ENCODE results near the gene AKAP7. TPM values are rescaled to one million over a fixed set of nuclear protein-coding genes. Genes with fewer than 3 reads are reported as not detected.

Gene AKAP7
- total and polyA plus RNA-seq, 7 experiments from 2014 or later, result 6.5 to 21.1 (median 16.8) TPM

- DNase-seq, result no peak
- CTCF ChIA-PET, result interaction anchor here (0.6 kb wide), 1 partner anchor 35 kb away, joined by 3 read pairs; no protein-coding TSS in a partner anchor
- no peak overlapping the region for H3K4me3 Mint-ChIP-seq
Measured at GRCh38 chr6:131129689-131130553, 5.3 kb upstream of the AKAP7 start.

GRCh38 chr6:131130554-131130940, 4.7 kb upstream of the AKAP7 start:
- ATAC-seq (no peak), DNase-seq (no peak)
- H3K9me3 Mint-ChIP-seq, result no peaks in the 10 kb centered on the region
- H3K36me3 ChIP-seq (ENCODE audit: control insufficient read depth in 2 of 3, insufficient read depth in 3 of 3, low read length in 3 of 3), result no peaks in the 10 kb centered on the region
- POLR2A ChIA-PET, result no interaction called here
- CTCF ChIA-PET, result interaction anchor here (0.6 kb wide), 1 partner anchor 34 kb away, joined by 3 read pairs; no protein-coding TSS in a partner anchor
- H3K36me3 Mint-ChIP-seq, result no peaks in the 10 kb centered on the region
- H3K27me3 Mint-ChIP-seq, result peaks cover 0 to 34% (median 4%) of the 10 kb centered on the region in 5 donors
- H3K4me1 ChIP-seq (ENCODE audit: control insufficient read depth in 2 of 2, insufficient read depth in 2 of 2, low read length in 2 of 2), result peaks cover 0 to 5% of the 10 kb centered on the region in 2 donors
- H3K27ac ChIP-seq (ENCODE audit: low read depth, low read length), result no peak overlapping the region
- H3K4me3 ChIP-seq (ENCODE audit: low read length), result no peak overlapping the region
- intact Hi-C loops (cut with micrococcal nuclease), result no loop called here
- H3K4me3 Mint-ChIP-seq, result no peak overlapping the region
- no peaks in the 10 kb centered on the region for H3K9me3 ChIP-seq (ENCODE audit: control insufficient read depth in 2 of 3, low read length in 3 of 3)
- H3K4me1 Mint-ChIP-seq, result peaks cover 5 to 18% (median 10%) of the 10 kb centered on the region in 7 donors
- H3K27ac Mint-ChIP-seq, result no peak overlapping the region
- H3K27me3 ChIP-seq (ENCODE audit: control insufficient read depth in 2 of 2, insufficient read depth in 2 of 2, low read length in 2 of 2), result no peaks in the 10 kb centered on the region

More at GRCh38 chr6:131129689-131130553, 5.3 kb upstream of the AKAP7 start:
- H3K27ac Mint-ChIP-seq, result no peak overlapping the region
- H3K27ac ChIP-seq (ENCODE audit: low read depth, low read length), result no peak overlapping the region
- ATAC-seq, result no peak
- no peaks in the 10 kb centered on the region for H3K36me3 ChIP-seq (ENCODE audit: control insufficient read depth in 2 of 3, insufficient read depth in 3 of 3, low read length in 3 of 3)
- no peaks in the 10 kb centered on the region for H3K9me3 ChIP-seq (ENCODE audit: control insufficient read depth in 2 of 3, low read length in 3 of 3)
- intact Hi-C loops (cut with micrococcal nuclease), result no loop called here
- POLR2A ChIA-PET, result interaction anchor here (1.2 kb wide), 1 partner anchor 11 kb away, joined by 4 read pairs; no protein-coding TSS in a partner anchor
- no peaks in the 10 kb centered on the region for H3K36me3 Mint-ChIP-seq
- peaks cover 0 to 5% of the 10 kb centered on the region in 2 donors for H3K4me1 ChIP-seq (ENCODE audit: control insufficient read depth in 2 of 2, insufficient read depth in 2 of 2, low read length in 2 of 2)
- peaks cover 5 to 15% (median 8%) of the 10 kb centered on the region in 7 donors for H3K4me1 Mint-ChIP-seq
- no peaks in the 10 kb centered on the region for H3K9me3 Mint-ChIP-seq
- peaks cover 0 to 39% (median 4%) of the 10 kb centered on the region in 5 donors for H3K27me3 Mint-ChIP-seq
- no peaks in the 10 kb centered on the region for H3K27me3 ChIP-seq (ENCODE audit: control insufficient read depth in 2 of 2, insufficient read depth in 2 of 2, low read length in 2 of 2)
- H3K4me3 ChIP-seq (ENCODE audit: low read length), result no peak overlapping the region

GRCh38 chr6:131132360-131132759, 2.9 kb upstream of the AKAP7 start:
- no peak overlapping the region for H3K27ac ChIP-seq (ENCODE audit: low read depth, low read length)
- CTCF ChIA-PET, result no interaction called here
- no peaks in the 10 kb centered on the region for H3K9me3 ChIP-seq (ENCODE audit: control insufficient read depth in 2 of 3, low read length in 3 of 3)
- no peak overlapping the region for H3K4me3 ChIP-seq (ENCODE audit: low read length)
- Mint-ChIP-seq H3K27ac (no peak overlapping the region), H3K4me1 (peaks cover 16 to 28% (median 21%) of the 10 kb centered on the region in 7 donors), H3K9me3 (no peaks in the 10 kb centered on the region), H3K36me3 (peaks cover 0 to 5% (median 0%) of the 10 kb centered on the region in 5 donors), H3K27me3 (peaks cover 0 to 29% (median 0%) of the 10 kb centered on the region in 5 donors), H3K4me3 (no peak overlapping the region)
- H3K4me1 ChIP-seq (ENCODE audit: control insufficient read depth in 2 of 2, insufficient read depth in 2 of 2, low read length in 2 of 2), result peaks cover 0 to 9% of the 10 kb centered on the region in 2 donors
- intact Hi-C loops (cut with micrococcal nuclease), result no loop called here
- H3K36me3 ChIP-seq (ENCODE audit: control insufficient read depth in 2 of 3, insufficient read depth in 3 of 3, low read length in 3 of 3), result no peaks in the 10 kb centered on the region
- no peak for ATAC-seq
- no peaks in the 10 kb centered on the region for H3K27me3 ChIP-seq (ENCODE audit: control insufficient read depth in 2 of 2, insufficient read depth in 2 of 2, low read length in 2 of 2)
- POLR2A ChIA-PET, result no interaction called here
- DNase-seq, result no peak

- no peak for DNase-seq
- Mint-ChIP-seq H3K4me3 (peak overlapping the region; percentile 87 to 96 (median 91)), H3K27ac (peak overlapping the region in 8 of 9 donors; percentile 92 to 98 (median 95)), H3K27me3 (peaks cover 0 to 26% (median 0%) of the 10 kb centered on the region in 5 donors), H3K9me3 (no peaks in the 10 kb centered on the region), H3K36me3 (peaks cover 0 to 9% (median 4%) of the 10 kb centered on the region in 5 donors), H3K4me1 (peaks cover 18 to 45% (median 26%) of the 10 kb centered on the region in 7 donors)
- H3K4me3 ChIP-seq (ENCODE audit: low read length), result peak overlapping the region; percentile 65
- peak overlapping the region; percentile 75 for H3K27ac ChIP-seq (ENCODE audit: low read depth, low read length)
- CTCF ChIA-PET, result interaction anchor here (0.7 kb wide), 1 partner anchor 310 kb away, joined by 3 read pairs; no protein-coding TSS in a partner anchor
- H3K36me3 ChIP-seq (ENCODE audit: control insufficient read depth in 2 of 3, insufficient read depth in 3 of 3, low read length in 3 of 3), result no peaks in the 10 kb centered on the region
- POLR2A ChIA-PET, result no interaction called here
- intact Hi-C loops (cut with micrococcal nuclease), result loop anchor here (2.0 kb wide), 2 partner anchors 72 to 494 kb away; partner anchors contain the start of genes EPB41L2 (in 1 of the 2) and MED23 (in 1 of the 2)
- no peak for ATAC-seq
- no peaks in the 10 kb centered on the region for H3K27me3 ChIP-seq (ENCODE audit: control insufficient read depth in 2 of 2, insufficient read depth in 2 of 2, low read length in 2 of 2)
- no peaks in the 10 kb centered on the region for H3K9me3 ChIP-seq (ENCODE audit: control insufficient read depth in 2 of 3, low read length in 3 of 3)
- H3K4me1 ChIP-seq (ENCODE audit: control insufficient read depth in 2 of 2, insufficient read depth in 2 of 2, low read length in 2 of 2), result peaks cover 0 to 9% of the 10 kb centered on the region in 2 donors
Measured at GRCh38 chr6:131134220-131134979, 867 bp upstream of the AKAP7 start.

GRCh38 chr6:131134980-131135243, 355 bp upstream of the AKAP7 start:
- intact Hi-C loops (cut with micrococcal nuclease), result loop anchor here (1.0 to 5.0 kb wide), 5 partner anchors 72 to 494 kb away; partner anchors contain the start of genes EPB41L2 (in 2 of the 2) and MED23 (in 2 of the 2)
- Histone ChIP-seq H3K27ac (ENCODE audit: low read depth, low read length) (peak overlapping the region; percentile 75), H3K4me1 (ENCODE audit: control insufficient read depth in 2 of 2, insufficient read depth in 2 of 2, low read length in 2 of 2) (peaks cover 0 to 9% of the 10 kb centered on the region in 2 donors), H3K36me3 (ENCODE audit: control insufficient read depth in 2 of 3, insufficient read depth in 3 of 3, low read length in 3 of 3) (no peaks in the 10 kb centered on the region), H3K9me3 (ENCODE audit: control insufficient read depth in 2 of 3, low read length in 3 of 3) (no peaks in the 10 kb centered on the region), H3K4me3 (ENCODE audit: low read length) (peak overlapping the region; percentile 65), H3K27me3 (ENCODE audit: control insufficient read depth in 2 of 2, insufficient read depth in 2 of 2, low read length in 2 of 2) (no peaks in the 10 kb centered on the region)
- H3K36me3 Mint-ChIP-seq, result peaks cover 0 to 9% (median 4%) of the 10 kb centered on the region in 5 donors
- H3K27me3 Mint-ChIP-seq, result peaks cover 0 to 22% (median 0%) of the 10 kb centered on the region in 5 donors
- ATAC-seq (no peak), DNase-seq (no peak)
- no peaks in the 10 kb centered on the region for H3K9me3 Mint-ChIP-seq
- H3K4me3 Mint-ChIP-seq, result peak overlapping the region; percentile 87 to 96 (median 91)
- peak overlapping the region; percentile 84 to 98 (median 95) for H3K27ac Mint-ChIP-seq
- peaks cover 18 to 50% (median 31%) of the 10 kb centered on the region in 7 donors for H3K4me1 Mint-ChIP-seq
- ChIA-PET CTCF (interaction anchor here (0.6 to 0.9 kb wide), 2 partner anchors 49 to 494 kb away, joined by 3 read pairs; no protein-coding TSS in a partner anchor), POLR2A (no interaction called here)

- peaks cover 18 to 50% (median 33%) of the 10 kb centered on the region in 7 donors for H3K4me1 Mint-ChIP-seq
- POLR2A ChIA-PET, result no interaction called here
- ATAC-seq, result no peak
Measured at GRCh38 chr6:131136021-131136786, 937 bp downstream of the AKAP7 start.

More at GRCh38 chr6:131136021-131136786, 937 bp downstream of the AKAP7 start:
- H3K4me3 Mint-ChIP-seq, result peak overlapping the region; percentile 87 to 99 (median 92)
- Histone ChIP-seq H3K9me3 (ENCODE audit: control insufficient read depth in 2 of 3, low read length in 3 of 3) (no peaks in the 10 kb centered on the region), H3K4me1 (ENCODE audit: control insufficient read depth in 2 of 2, insufficient read depth in 2 of 2, low read length in 2 of 2) (peaks cover 0 to 9% of the 10 kb centered on the region in 2 donors), H3K4me3 (ENCODE audit: low read length) (peak overlapping the region; percentile 73), H3K27me3 (ENCODE audit: control insufficient read depth in 2 of 2, insufficient read depth in 2 of 2, low read length in 2 of 2) (no peaks in the 10 kb centered on the region), H3K27ac (ENCODE audit: low read depth, low read length) (peak overlapping the region; percentile 75), H3K36me3 (ENCODE audit: control insufficient read depth in 2 of 3, insufficient read depth in 3 of 3, low read length in 3 of 3) (no peaks in the 10 kb centered on the region)
- DNase-seq, result no peak
- intact Hi-C loops (cut with micrococcal nuclease), result loop anchor here (1.0 to 5.0 kb wide), 4 partner anchors 63 to 146 kb away; partner anchors contain the start of gene EPB41L2 (in 1 of the 2)
- H3K27ac Mint-ChIP-seq, result peak overlapping the region; percentile 93 to 99 (median 96)
- H3K36me3 Mint-ChIP-seq, result peaks cover 0 to 9% (median 4%) of the 10 kb centered on the region in 5 donors
- no peaks in the 10 kb centered on the region for H3K9me3 Mint-ChIP-seq
- peaks cover 0 to 20% (median 0%) of the 10 kb centered on the region in 5 donors for H3K27me3 Mint-ChIP-seq
- CTCF ChIA-PET, result no interaction called here
